Choroid plexus epithelial cell (primary cell): ENCODE data around the gene RBM34.
"Not testable (repeated sequence)": the region's sequence is repeated elsewhere in the genome, so short reads cannot be mapped to it uniquely, and the experiment has no call there.

Source experiments
- DNase-seq: peaks from one replicate; pipeline ENCODE4 v3.0.0-alpha.2; 2010; ENCODE audit warnings: low read depth
- H3K4me3 ChIP-seq: 2 replicates; pipeline ENCODE4 v1.5.1; 2011; ENCODE audit warnings: low read depth, mild to moderate bottlenecking, control low read depth, low read length, moderate library complexity
- TF ChIP-seq, protein P1 (sequence below): conservative IDR thresholded peaks from 2 replicates; pipeline ENCODE4 v1.5.1; 2011; ENCODE audit warnings: low read depth, mild to moderate bottlenecking, control low read depth, inconsistent platforms, low read length, moderate library complexity

The RBM34 gene, protein sequence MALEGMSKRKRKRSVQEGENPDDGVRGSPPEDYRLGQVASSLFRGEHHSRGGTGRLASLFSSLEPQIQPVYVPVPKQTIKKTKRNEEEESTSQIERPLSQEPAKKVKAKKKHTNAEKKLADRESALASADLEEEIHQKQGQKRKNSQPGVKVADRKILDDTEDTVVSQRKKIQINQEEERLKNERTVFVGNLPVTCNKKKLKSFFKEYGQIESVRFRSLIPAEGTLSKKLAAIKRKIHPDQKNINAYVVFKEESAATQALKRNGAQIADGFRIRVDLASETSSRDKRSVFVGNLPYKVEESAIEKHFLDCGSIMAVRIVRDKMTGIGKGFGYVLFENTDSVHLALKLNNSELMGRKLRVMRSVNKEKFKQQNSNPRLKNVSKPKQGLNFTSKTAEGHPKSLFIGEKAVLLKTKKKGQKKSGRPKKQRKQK

DNA sequence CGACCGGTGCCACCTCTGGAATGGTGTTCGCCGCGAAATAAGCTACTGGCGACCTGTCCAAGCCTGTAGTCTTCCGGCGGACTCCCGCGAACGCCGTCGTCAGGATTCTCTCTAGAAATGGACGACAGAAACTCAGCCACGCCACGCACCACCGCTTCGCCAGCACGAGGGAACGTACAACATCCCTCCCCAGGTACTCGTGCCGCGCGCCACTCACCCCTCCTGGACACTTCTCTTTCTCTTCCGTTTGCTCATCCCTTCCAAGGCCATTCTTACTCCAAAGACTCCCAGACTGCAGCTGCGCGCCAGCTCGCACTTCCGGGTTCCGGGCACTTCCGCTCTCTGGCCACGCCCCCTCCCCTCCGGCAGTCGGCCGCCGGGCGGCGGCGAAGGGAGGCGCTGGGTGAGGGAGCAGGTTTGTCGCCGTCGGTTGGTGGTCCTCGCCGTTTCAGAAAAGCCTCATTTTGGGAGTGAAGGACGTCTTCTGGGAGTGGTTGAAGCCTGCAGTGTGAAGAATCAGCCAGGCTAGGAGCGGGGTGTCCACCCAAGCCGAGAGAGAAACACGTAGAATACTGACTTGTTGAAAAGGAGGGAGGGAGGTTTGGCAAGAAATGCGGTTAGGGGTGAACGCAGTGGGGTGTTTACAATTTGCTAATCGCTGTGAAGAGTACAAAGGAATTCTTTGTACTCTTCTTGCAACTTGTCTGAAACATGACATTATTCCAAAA lies at the start of gene RBM34:
RBM34 (minus strand) TSS at position 294 of the 728 bp plus-strand sequence; CDS start at position 270, 24 bp downstream.
- TF ChIP-seq, protein P1, sequence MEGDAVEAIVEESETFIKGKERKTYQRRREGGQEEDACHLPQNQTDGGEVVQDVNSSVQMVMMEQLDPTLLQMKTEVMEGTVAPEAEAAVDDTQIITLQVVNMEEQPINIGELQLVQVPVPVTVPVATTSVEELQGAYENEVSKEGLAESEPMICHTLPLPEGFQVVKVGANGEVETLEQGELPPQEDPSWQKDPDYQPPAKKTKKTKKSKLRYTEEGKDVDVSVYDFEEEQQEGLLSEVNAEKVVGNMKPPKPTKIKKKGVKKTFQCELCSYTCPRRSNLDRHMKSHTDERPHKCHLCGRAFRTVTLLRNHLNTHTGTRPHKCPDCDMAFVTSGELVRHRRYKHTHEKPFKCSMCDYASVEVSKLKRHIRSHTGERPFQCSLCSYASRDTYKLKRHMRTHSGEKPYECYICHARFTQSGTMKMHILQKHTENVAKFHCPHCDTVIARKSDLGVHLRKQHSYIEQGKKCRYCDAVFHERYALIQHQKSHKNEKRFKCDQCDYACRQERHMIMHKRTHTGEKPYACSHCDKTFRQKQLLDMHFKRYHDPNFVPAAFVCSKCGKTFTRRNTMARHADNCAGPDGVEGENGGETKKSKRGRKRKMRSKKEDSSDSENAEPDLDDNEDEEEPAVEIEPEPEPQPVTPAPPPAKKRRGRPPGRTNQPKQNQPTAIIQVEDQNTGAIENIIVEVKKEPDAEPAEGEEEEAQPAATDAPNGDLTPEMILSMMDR: peak; percentile 33
- H3K4me3 ChIP-seq: peak within 1 kb of the TSS; percentile 96
- DNase-seq: peak; percentile 93

DNA sequence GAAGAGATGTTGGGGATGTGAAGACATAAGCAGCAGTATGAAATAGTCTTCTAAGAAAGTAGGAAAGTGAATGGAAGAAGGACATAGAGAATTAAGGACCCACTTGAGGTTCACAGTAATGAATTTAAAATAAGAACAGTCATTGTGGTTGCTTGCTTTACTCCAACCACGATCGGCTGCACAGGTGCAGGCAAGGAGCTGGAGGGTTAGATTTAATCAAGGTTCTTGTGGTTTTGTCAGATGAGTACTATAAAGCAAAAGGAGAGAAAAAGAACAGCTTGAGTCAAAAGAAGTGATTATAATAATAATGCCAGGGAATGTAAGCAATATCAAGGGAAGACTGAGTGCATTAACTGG lies 46.1 kb upstream of the RBM34 start:
- TF ChIP-seq, protein P1: no peak
- DNase-seq: no peak
- no peak overlapping the region for H3K4me3 ChIP-seq

DNA sequence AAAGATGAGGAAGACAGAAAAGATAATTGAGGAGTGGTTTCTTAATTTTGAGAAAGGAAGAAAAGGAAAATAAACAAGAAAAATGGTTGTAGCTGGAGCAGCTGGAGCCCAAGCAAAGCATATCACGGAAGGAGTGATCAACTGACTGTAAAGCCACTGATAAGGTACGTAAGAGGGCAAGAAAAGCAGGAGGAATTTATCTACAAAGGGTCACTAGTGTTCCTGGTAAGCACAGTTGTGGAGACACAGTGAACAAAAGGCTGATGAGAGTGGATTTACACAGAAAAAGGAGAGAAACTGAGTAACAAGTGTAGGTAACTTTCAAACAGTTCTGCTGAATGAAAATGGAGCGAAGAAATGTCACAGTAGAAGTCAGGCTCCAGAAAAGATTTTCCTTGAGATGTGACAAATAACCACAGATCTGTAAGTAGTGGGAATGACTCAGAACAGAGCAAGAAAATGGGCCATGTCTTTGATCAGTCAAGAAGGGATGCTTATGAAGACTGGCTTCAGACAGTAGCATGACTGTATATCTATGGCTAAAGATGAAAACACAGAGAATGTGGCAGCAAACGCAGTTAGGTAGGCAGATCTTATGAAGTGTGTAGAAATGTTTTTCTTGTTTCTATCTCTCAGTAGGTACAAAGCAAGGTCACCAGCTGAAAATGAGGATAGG lies 45.6 kb upstream of the RBM34 start:
- no peak overlapping the region for H3K4me3 ChIP-seq
- TF ChIP-seq, protein P1: no peak
- no peak for DNase-seq

DNA sequence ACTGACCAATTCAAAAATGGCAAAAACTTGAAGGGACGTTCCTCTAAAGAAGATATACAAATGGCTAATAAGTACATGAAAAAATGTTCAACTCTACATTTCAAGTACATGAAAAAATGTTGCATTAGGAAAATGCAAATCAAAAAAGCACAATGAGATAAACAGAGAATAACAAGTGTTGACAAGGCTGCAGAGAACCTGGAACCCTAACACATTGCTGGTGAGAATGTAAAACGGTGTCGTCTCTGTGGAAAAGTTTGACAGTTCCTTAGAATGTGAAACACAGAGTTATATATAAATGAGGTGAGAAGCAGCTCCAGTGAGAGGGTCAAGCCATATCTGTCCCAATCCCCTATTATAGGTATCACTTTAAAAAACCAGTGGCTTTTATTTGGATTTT lies 44.6 kb upstream of the RBM34 start:
- TF ChIP-seq, protein P1: no peak
- no peak for DNase-seq

DNA sequence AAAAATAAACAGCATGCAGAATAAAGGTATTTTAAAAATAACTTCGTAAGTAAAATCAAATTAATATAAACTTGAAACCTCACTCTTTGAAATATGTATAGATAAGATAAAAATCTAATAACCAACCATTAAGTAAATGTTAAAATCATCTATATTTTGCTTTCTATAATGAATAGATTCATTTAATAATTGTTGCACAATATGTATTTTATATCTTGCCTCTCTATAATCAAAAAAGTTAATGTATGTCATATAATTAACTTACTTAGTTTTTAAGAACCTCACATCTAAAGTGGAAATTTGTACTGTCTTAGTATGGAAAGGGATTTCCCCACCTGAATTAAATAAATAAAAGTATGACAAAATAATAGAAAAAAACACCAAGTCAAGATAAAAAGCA lies 42.4 kb upstream of the RBM34 start:
- no peak overlapping the region for H3K4me3 ChIP-seq
- DNase-seq: no peak
- TF ChIP-seq, protein P1: no peak

More for the DNA sequence above, 44.6 kb upstream of the RBM34 start:
- H3K4me3 ChIP-seq: no peak overlapping the region

DNA sequence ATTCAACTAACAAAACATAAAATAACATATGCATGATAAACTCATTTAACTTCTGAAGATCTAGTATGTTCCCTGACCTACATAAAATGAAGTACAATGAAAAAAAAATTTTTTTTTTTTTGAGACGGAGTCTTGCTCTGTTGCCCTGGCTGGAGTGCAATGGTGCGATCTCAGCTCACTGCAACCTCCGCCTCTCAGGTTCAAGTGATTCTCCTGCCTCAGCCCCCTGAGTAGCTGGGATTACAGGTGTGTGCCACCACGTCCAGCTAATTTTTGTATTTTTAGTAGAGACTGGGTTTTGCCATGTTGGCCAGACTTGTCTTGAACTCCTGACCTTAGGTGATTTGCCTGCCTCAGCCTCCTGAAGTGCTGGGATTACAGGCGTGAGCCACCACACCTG lies 41.4 kb upstream of the RBM34 start:
- DNase-seq, H3K4me3 ChIP-seq: not testable (repeated sequence)

DNA sequence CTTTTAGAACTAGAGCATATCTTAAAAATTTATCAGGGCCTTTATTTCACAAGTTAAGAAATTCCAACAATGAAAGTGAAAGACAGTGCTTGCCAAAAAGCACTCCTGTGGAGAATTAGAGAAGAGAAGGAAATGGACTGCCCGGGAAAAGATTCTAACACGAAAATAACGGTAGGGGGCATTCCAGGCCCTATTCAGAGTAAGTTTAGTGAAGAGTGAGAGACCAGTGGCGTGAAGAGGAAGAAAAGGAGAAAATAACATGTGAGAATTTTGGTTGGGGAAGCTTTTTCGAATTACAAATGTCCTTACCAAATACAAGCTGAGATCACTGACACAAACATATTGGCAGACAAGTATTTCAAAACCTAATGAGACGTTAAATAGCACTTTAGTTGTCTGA lies 38.4 kb upstream of the RBM34 start:
- no peak overlapping the region for H3K4me3 ChIP-seq
- TF ChIP-seq, protein P1: peak; percentile 72
- DNase-seq: peak; percentile 88
